EH (cell line): ENCODE results near the gene P4HTM.

Experiments used
- DNase-seq: peaks from one replicate; pipeline ENCODE4 v3.0.0-alpha.2; 2015; ENCODE audit warnings: low read depth

P4HTM gene

DNA sequence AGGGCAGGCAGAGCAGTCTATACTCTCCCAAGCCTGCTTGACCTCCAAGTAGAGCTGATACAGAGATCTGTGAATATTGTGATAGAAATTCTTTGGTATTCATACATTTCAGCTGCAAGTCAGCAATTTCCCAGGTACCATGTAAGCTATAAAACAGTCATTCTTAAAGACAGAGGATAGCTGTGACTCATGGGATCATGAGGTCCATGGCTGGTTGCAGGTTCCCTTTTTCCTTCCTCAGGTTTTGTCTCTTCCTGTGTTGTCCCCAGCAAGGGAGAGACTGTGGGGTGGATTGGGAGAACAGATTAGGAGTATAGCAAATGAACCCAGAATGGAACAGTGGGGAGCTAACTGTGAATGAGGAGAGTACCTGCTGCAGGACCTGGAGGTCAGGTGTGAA lies 5.4 kb upstream of the P4HTM start:
- no peak for DNase-seq

DNA sequence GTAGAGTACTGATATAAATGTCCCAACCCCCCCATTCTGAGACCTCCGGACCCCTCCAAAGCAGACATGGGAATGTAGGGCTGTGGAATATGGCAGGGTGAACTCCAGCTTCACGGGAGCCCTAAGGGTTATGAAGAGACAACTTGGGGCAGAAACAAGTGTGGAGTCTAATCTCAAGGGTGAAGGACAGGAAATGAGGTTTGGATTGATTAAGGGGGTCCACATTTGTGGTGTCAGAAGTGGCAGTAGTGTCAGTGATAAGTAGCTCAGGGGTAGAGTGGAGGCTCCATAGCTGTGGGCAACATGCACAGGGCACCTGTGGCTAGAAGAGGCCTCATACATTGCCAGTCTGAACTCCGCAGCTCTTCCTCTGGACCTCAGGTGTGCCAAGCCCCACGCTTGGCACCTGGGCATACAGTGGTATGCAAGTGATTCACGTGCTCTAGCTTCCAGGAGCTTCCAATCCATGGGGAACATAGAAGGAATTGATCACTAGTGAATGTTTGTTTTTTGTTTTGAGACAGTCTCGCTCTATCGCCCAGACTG lies 4.1 kb upstream of the P4HTM start:
- DNase-seq: no peak

DNA sequence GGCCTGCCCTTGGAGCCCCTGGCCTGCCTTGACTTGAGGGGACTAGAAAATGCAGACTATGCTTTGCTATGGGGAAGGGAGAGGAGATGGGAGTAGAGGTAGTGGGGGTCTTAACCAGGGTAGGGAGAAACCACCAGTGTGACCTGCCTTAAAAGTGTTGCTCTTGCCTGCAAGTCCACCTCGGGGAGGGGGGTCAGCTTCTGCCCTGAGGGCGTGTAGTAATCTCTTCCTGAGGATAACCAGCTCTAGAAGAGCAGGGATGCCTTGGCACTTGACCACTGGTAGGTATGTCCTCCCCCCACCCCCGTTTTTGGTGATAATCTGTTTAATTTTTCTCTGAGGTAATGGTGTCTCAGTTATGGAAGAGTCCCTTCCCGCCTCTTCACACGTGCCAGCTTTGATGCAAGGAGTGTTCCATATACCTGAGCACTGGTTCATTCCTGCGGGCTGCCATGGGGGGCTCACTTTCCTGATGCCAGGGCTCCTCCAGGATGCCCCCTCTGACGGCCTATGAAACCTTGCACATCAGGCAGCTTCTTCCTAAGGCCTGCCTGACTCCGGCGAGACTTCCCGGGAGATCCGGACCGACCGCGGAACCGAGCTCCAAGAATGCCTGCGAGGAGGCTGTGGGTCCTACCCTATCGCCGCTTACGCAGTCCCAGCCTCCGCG lies 780 bp upstream of the P4HTM start:
- peak; percentile 40 for DNase-seq

DNA sequence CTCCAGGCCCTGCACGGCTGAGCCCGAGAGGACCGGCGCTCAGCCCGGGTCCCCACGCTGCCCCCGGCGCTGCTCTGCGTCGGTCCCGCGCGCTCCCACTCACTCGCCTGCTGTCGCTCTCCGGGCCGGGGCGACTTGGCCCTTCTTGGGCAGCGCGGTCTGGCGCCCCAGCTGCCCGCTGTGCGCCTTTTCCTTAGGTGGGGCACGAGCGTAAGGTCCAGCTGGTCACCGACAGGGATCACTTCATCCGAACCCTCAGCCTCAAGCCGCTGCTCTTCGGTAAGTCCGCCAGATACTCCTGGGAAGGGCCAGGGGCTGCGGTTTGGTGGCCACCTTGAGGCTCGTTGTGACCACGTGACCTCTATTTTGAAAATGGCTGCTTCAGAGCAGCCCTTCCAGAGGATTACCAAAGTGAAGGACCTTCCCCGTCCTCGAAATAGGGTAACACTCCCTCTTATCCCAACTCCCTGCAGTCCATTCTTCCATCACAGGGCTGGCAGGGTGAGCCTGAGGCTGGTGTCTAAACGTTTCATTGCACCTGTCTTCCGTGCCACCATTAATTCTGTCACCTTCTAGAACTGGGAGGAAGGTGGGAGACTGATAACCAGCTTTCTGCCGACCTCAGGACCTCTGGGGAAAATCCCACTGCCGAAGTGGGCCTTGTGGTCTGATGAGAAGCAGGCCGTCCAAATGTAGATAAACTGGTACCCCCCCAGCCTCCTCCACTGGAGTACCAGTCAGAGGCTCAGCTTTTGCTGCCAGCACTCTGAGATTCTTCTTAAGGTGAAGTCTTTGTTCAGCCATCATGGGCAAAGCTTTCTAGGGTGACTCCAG lies 812 bp downstream of the P4HTM start:
- peak; percentile 40 for DNase-seq

DNA sequence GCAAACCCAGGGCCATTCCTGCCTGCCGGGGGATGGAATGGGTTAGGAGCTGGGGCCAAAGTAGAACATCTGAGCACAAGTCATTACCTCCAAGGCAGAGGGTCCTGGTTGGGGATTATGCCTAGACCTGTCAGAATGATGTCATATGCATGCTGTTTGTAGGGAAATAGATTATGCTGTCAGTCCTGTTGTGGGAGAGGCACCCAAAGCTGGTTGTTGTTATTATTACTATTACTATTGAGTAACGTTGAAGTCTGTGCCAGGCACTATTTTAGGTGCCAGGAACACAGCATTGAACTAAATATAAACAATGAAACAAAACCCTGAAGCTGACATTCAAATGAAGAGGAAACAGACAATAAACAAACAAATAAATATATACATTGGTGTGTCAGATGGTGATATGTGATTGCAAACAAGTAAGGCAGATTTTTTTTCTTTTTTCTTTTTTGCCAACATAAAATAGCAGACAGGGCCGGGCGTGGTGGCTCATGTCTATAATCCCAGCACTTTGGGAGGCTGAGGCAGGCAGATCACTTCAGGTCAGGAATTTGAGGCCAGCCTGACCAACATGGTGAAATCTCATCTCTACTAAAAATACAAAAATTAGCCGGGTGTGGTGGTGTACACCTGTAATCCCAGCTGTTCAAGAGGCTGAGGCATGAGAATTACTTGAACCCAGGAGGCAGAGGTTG lies 2.0 kb downstream of the P4HTM start:
- DNase-seq: no peak

DNA sequence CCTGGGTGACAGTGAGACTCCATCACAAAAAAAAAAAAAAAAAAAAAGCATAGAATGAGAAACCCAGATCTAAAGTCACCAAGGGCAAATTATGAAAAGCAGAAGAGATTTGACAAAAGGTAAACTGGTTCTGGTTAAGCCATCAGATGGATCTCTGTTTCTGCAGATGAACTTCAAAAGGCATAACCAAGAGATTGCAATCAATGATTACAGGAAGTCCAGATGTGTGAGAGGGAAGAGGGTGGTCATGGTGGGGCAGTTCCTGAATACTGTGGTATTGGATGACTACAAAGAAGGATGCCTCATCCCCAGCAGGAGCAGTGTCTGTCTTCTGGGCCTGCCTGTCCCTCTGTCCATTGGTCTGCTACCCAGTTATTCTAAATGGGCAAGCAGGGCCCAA lies 3.8 kb downstream of the P4HTM start:
- no peak for DNase-seq

DNA sequence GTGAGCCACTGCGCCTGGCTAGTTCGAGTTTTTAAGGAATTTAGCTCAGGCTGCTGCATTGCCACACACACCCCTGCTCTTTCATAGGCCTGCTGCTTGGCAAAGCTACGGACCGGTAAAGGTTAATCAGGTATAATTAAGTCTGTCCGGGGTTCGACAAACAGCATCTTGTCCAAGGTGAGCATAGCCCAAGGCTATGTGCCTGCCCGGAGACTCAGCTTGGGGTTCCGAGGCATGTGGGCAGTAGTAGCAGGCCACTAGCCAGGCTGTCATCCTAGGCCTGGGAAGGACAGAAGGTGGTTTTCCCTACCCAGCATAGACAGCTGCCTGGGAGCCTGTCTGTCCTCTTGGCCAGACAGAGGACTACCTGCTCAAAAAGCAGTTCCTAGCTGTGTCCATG lies 6.6 kb downstream of the P4HTM start:
- DNase-seq: no peak

DNA sequence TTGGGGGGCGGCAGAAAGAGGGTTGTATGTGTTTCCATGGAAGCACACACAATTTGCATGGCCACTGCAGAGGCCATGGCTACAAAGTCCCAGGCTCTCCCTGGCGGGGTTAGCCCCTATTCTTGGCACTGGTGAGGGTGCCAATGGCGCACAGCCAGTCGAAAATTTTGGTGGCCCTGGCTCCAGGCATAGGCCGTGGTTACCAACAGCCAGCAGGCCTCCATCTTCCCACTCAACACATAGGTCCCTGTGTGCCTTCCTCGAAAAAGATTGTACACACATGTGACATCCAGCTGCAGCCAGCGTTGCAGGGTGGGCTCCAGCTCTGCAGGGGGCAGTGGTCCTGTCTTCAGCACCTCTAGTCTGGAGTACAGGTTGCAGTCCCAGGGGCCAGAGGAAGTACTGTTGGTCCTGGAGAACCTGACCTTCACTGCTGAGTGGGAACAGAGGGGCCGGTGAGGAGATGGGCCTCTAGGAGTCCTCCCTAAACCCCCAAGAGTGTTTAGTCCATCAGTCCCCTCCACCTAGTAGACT lies 7.1 kb downstream of the P4HTM start:
- no peak for DNase-seq

DNA sequence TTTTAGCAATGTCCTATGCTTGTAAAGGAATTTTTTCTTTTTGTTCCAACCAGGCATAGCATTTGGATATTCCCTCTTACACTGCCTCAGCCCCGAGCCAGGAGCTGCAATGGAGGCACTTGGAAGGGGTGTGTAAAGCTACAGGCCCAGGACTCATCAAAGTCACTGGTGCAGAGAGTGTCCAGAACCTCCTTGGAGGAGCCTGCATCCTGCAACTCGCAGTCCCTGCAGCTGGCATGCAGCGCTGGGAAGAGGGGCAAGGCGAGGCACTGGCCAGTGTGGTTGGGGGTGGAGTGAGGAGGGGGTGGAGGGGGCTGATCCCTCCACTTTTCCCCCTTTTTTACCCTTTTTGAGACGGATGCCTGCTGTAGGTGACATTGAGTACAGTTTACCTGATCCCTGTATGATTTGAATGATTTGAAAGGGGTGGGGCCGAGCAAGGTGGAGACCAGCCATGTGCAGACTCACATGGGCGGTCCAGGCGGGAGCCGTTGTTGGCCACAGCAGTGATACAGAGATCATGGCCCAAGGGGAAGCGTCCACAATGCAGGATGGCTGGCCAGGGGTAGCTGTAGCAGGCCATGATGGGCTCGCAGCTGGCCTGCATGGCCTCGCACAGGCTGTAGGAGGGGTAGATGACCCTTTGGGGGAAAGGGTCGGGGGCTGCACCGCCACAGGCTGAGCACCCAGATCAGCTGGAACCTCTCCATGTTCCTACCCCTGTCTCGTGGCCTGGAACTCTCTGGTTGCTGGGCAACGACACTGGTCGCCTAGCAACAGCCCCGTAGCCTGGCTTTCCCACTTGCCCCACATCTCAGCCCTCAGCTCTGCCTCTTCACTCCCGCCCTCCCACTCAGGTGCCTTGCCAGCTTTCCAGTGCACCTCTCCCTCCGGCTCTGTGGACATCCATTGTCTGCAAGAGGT lies 7.9 kb downstream of the P4HTM start:
- no peak for DNase-seq

DNA sequence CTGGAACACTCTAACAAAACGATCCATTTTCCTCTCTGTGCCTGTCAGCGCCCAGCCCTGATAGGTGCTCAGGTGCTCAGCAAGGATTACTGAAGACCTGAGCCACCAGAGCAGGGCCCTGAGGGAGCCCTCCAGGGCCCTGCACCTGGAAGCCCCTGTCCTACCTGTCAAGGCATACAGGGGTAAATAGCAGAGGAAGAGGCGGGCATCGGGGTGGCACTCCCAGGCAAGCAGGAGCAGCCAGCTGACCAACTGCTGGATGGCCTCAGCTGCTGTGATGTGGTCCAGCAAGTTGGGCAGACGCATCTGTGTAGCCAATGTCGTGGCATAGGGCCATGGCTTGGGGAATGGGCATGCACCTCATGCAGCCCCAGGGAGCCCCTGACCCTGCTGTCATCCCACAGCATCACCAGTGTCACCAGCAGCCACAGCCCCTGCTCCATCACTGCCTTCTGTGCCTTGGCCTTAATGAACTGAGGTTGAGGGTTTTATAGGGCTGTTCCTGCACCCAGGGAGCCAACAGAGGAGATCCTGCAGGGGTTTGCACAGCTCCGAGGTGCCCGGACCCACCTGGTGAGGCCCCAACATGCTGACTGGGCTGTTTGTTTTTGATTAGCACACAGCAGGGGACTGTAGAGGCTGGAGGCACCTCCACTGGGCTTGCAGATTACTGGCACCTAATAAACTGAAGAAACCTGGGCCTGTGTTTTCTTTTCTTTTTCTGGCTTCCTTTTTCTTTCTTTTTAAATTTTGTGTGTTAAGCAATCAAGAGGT lies 9.2 kb downstream of the P4HTM start:
- no peak for DNase-seq

DNA sequence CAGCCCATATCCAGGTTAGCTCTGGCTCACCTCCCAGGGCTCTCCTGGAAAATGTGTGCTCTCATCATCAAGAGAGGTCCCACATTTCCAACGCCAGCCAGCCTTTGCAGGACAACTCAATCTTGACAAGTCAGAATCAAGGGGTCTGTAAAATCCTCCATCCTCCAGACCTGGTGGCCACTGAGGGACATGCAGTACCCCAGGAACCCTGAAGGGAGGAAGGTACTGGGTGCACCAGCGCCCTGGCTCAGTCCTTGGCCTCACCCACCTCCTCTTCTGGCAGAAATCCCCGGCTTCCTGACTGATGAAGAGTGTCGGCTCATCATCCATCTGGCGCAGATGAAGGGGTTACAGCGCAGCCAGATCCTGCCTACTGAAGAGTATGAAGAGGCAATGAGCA lies 11.1 kb downstream of the P4HTM start:
- no peak for DNase-seq

DNA sequence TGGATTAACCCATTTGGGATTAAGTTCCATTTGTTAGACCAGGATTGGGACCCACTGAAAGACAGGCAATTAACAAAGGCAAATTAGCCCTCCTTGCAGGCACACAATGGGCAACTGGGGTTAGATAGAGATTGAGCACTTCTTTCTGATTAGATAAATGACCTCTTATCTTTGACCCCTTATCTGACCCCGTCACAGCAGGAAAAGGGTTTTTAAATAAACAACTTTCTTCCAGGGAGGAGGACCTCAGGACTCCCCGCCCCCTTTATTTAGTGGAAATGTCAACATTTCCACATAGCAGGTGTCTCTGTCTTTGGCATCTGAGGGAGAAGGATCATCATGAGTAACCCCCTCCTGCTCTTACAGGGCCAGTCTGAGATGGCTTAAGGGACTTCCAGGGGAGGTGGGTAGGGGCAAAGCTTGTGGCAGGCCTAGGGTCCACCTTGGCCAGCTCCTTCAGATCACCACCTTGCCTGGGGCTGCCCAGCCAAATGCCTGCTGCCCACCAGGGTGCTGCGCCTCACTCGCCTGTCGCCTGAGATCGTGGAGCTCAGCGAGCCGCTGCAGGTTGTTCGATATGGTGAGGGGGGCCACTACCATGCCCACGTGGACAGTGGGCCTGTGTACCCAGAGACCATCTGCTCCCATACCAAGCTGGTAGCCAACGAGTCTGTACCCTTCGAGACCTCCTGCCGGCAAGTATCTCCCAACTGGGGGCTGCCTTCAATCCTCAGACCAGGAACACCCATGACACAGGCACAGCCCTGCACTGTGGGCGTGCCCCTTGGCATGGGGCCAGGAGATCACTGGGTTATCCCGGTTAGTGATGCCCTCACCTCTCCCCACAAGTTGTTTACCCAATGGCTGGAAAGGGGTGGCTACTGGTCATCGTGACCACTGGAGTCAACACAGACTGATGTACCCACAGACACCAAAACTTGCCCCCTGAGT lies 14.6 kb downstream of the P4HTM start:
- DNase-seq: no peak

DNA sequence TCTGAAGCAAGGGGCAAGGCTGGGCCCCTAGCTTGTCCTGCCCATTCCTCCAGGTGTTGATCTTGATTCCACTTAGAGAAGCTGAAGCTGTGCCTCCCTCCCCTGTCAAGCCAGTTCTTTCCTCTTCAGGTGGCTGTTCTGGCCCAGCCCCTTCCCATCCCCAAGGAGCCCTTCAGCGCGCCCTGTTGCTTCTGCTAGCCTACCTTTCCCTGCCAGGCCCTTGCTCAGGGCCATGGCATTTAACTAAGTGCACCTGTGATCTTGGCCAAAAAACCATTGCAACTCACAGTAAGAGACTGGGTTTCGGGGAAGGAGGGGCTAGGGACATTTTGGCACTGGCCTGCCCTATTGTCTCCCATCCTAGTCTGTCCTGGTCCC lies 15.3 kb downstream of the P4HTM start:
- no peak for DNase-seq

DNA sequence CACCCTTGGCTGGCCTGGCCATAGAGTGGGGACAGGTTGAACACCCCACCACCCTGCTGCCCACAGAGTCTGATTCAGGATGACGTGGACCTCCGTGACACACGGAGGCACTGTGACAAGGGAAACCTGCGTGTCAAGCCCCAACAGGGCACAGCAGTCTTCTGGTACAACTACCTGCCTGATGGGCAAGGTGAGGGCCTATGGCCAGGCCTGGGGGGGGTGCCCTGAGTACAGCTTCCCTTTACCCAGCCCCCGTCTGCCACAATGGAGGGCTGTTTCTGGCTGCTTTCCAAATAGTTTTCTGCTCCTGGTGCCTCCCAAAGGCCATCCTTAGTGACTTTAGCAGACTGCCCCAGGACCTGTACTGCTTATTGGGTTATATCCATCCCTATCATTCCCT lies 16.0 kb downstream of the P4HTM start:
- no peak for DNase-seq

DNA sequence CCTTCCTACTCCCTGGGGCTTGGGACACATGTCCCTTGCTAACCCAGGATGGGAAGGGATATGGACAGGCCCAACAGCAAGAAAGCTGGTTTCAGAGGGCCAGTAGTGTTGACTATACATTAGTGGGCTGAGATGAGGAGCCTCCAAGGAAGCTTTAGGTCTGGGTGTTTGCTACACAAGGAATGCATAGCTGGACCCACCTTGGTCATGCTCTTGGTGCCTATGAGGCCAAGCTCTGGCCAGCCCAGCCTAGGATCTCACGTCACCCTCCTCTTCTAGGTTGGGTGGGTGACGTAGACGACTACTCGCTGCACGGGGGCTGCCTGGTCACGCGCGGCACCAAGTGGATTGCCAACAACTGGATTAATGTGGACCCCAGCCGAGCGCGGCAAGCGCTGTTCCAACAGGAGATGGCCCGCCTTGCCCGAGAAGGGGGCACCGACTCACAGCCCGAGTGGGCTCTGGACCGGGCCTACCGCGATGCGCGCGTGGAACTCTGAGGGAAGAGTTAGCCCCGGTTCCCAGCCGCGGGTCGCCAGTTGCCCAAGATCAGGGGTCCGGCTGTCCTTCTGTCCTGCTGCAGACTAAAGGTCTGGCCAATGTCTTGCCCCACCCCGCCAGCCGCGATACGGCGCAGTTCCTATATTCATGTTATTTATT lies 16.5 kb downstream of the P4HTM start:
- peak; percentile 33 for DNase-seq

DNA sequence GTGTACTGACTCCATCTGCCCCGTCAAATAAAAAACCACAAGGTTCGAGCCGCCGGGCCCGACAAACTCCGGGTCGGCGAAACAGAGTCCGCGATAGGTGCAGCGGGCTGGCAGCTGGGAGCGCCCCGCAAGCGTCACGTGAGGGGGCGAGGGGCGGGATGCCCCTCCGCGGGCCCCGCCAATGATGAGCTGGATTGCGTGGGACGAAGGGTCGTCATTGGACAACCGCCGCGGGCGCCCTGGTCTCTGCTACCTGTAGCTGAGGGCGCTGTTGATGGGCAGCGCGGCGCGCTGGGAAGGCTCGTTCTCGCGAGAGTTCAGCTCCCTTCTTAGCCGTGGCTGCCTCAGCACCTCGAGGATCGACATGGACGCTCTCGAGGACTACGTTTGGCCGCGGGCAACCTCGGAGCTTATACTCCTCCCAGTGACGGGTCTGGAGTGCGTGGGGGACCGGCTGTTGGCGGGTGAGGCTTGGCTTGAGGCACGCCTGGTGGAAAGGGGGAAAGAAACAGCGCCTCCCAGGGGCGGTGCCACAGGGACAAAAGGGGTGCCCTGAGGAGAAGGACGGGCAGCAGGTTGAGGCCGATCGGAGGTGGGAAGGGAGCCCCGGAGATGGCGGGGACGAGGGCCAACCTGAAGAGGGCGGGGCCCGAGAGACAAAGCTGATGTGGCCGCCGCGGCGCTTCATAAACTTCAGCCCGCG lies 17.2 kb downstream of the P4HTM start, which contains the start of gene WDR6:
TSS of gene WDR6 (plus strand) at position 324 of the 703 bp plus-strand sequence. CDS start at position 365, 41 bp downstream.
- DNase-seq: peak; percentile 99

DNA sequence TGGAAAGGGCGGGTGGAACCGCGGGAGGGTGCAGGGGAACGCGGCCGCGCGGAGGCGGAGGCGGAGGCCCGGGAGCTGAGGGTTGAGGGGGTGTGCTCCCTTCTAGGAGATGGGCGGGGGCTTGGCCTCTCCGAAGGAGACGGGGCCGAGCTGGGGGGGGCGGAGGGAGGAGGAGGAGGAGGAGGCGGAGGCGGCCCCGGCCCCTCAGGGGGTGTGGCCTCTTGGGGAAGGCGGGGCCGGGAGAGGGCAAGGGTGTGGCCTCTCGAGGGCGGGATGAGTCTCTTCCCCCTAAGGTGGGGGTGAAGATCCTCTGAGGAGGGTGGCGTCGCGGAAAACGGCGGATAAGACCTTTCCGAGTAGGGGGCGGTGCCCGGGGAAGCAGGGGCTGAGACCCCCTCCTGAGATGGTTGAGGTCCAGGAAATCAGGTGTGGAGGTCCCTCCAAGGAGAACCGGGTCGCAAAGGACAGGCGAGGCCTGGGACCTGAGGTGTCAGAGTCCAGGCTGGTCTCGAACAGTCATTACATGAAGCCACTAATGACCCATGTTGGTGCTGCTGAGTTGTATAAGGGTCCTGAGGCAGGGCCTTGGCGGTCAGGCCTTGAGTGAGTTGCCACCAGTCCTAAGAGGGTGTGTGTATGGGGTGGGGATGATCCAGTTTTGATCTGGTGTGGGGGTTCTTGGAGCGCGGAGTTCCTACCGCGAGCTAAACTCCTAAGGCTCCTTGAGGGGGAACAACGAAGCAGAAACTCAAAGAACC lies 17.9 kb downstream of the P4HTM start:
- peak; percentile 94 for DNase-seq
